NCI-H2171 treated with DMSO at 0.1 percent for 48 hours (cell line): Measurements from ENCODE around the gene B3GNT8.
A peak's percentile ranks its signal among the peaks of the same experiment; 100 is the strongest.
"Not testable (repeated sequence)": the region's sequence is repeated elsewhere in the genome, so short reads cannot be mapped to it uniquely, and the experiment has no call there.

ENCODE experiments used
- DNase-seq: peaks from one replicate; lab custom pipeline; 2025; lab: John Stamatoyannopoulos, UW

Gene B3GNT8

GRCh38 chr19:41416194-41416674 lies 10.9 kb downstream of the B3GNT8 start:
- DNase-seq = no peak

GRCh38 chr19:41415154-41415571 lies 12.0 kb downstream of the B3GNT8 start:
- DNase-seq = peak; percentile 73

- no peak for DNase-seq
Observed at GRCh38 chr19:41414461-41414860, 12.7 kb downstream of the B3GNT8 start.

GRCh38 chr19:41413947-41414346 lies 13.2 kb downstream of the B3GNT8 start:
- DNase-seq = no peak

GRCh38 chr19:41412953-41413352 lies 14.2 kb downstream of the B3GNT8 start:
- DNase-seq = no peak

- no peak for DNase-seq
Observed at GRCh38 chr19:41411968-41412265, 15.3 kb downstream of the B3GNT8 start.

- no peak for DNase-seq
Observed at GRCh38 chr19:41411100-41411967, 15.8 kb downstream of the B3GNT8 start.

GRCh38 chr19:41410336-41411054 lies 16.7 kb downstream of the B3GNT8 start:
- DNase-seq = no peak

- DNase-seq = no peak
Observed at GRCh38 chr19:41409288-41409687, 17.9 kb downstream of the B3GNT8 start.

GRCh38 chr19:41408846-41409245 lies 18.3 kb downstream of the B3GNT8 start:
- DNase-seq = not testable (repeated sequence)

- peak; percentile 4 for DNase-seq
Observed at GRCh38 chr19:41408256-41408655, 18.9 kb downstream of the B3GNT8 start.

- DNase-seq = no peak
Observed at GRCh38 chr19:41407271-41407670, 19.9 kb downstream of the B3GNT8 start.

GRCh38 chr19:41405776-41406175 lies 21.4 kb downstream of the B3GNT8 start:
- DNase-seq = no peak

GRCh38 chr19:41403181-41403970 lies 23.8 kb downstream of the B3GNT8 start:
- DNase-seq = peak; percentile 44

GRCh38 chr19:41402010-41402409 lies 25.2 kb downstream of the B3GNT8 start:
- DNase-seq = no peak

- DNase-seq = no peak
Observed at GRCh38 chr19:41401483-41401882, 25.7 kb downstream of the B3GNT8 start.

GRCh38 chr19:41399525-41399924 lies 27.6 kb downstream of the B3GNT8 start:
- no peak for DNase-seq

GRCh38 chr19:41399091-41399490 lies 28.1 kb downstream of the B3GNT8 start:
- no peak for DNase-seq

GRCh38 chr19:41398598-41398997 lies 28.6 kb downstream of the B3GNT8 start:
- no peak for DNase-seq

GRCh38 chr19:41398050-41398418 lies 29.1 kb downstream of the B3GNT8 start:
- no peak for DNase-seq

GRCh38 chr19:41397086-41398049 lies 29.8 kb downstream of the B3GNT8 start, which contains the start of the genes BCKDHA and EXOSC5:
BCKDHA (plus strand) TSS chr19:41397818; CDS start chr19:41397828, 10 bp downstream.
EXOSC5 (minus strand) TSS chr19:41397359; CDS start chr19:41397328, 31 bp downstream.
- DNase-seq = peak; percentile 99
